ENCODE measurements around the gene KCNK4.
"Not testable (repeated sequence)": the region's sequence is repeated elsewhere in the genome, so short reads cannot be mapped to it uniquely, and the experiment has no call there.

The KCNK4 gene

DNA sequence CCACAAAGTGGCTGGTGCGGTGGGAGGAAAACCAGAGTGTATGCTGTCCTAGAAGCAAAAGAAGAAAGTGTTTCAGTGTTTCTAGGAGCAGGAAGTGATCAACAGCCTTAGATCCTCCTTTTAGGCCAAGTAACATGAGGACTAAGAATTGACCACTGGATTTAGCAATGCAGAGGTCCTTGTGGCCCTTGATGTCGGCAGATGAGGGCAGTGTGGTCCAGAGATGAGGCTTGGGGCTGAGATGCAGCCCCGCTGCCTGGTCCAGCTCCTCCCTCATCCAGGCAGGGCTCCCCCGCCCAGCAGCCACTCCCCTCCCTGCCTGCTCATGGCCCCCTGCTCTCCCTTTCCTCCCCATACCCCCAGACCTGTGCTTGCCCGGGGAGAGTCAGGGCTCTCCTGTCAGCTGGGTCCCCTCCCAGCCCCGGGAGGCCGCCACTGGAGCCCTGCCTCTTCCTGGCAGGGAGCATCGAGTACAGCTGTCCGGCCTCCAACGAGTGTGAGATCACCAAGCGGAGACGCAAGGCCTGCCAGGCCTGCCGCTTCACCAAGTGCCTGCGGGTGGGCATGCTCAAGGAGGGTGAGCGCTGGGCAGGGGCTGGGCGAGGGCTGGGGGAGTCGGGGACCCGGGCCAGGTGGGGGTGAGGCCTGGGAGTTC, 22.5 kb downstream of the KCNK4 start:
- DNase-seq = no peak

- no peak for DNase-seq
Measured at GRCh38 chr11:64314146-64314804, 23.2 kb downstream of the KCNK4 start.

DNA sequence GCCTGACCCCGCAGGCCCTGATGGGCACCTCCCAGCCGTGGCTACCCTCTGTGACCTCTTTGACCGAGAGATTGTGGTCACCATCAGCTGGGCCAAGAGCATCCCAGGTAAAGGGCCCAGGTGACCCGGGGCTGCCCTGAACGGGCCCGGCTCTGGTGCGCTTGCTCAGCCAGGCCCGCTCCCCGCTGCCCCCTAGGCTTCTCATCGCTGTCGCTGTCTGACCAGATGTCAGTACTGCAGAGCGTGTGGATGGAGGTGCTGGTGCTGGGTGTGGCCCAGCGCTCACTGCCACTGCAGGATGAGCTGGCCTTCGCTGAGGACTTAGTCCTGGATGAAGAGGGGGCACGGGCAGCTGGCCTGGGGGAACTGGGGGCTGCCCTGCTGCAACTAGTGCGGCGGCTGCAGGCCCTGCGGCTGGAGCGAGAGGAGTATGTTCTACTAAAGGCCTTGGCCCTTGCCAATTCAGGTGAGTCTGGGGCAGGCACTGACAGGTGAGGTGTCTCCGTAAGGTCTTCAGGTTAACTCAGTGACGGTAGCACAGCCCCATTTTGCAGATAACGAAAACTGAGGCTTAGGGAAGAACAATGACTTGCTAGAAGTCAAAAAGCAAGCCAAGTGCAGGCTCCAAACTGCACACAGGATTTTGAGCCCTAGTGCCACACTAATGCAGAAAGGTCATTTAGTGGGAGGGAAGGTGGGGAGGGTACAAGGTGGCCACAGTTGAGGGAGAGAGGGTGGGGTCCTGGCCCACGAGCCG, 23.9 kb downstream of the KCNK4 start:
- no peak for DNase-seq

DNA sequence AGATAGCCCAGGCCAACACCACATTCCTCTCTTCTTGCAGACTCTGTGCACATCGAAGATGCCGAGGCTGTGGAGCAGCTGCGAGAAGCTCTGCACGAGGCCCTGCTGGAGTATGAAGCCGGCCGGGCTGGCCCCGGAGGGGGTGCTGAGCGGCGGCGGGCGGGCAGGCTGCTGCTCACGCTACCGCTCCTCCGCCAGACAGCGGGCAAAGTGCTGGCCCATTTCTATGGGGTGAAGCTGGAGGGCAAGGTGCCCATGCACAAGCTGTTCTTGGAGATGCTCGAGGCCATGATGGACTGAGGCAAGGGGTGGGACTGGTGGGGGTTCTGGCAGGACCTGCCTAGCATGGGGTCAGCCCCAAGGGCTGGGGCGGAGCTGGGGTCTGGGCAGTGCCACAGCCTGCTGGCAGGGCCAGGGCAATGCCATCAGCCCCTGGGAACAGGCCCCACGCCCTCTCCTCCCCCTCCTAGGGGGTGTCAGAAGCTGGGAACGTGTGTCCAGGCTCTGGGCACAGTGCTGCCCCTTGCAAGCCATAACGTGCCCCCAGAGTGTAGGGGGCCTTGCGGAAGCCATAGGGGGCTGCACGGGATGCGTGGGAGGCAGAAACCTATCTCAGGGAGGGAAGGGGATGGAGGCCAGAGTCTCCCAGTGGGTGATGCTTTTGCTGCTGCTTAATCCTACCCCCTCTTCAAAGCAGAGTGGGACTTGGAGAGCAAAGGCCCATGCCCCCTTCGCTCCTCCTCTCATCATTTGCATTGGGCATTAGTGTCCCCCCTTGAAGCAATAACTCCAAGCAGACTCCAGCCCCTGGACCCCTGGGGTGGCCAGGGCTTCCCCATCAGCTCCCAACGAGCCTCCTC, 24.8 kb downstream of the KCNK4 start:
- not testable (repeated sequence) for DNase-seq

DNA sequence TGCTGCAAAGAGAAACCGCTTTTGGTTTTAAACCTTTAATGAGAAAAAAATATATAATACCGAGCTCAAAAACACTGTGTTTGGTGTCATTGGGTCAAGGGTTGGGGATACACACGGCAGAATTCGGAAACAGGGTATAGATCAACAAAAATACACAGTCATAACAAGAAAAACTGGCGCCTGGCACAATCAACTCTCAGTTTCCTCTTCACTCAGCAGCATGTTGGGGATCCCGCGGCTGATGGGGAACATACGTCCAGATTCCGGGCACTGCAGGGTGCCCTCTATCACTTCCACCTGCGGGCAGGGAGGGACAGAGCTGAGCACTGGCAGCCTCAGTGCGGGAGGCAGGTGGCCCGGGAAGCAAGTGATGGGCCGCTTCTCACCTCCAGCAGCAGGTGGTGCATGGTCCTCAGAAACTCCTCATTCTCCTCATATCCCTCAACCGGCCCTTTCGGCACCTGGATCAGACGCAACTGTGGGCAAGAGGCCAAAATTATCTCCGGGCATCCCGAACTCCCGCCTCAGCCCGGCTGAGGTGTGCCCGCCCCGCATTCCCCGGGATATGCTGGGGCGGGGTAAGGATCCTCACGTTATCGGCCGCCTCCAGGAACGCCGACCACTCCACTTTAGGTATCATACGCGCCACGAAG, 25.7 kb downstream of the KCNK4 start:
- peak in 1 of 2 experiments; percentile 27 for DNase-seq

DNA sequence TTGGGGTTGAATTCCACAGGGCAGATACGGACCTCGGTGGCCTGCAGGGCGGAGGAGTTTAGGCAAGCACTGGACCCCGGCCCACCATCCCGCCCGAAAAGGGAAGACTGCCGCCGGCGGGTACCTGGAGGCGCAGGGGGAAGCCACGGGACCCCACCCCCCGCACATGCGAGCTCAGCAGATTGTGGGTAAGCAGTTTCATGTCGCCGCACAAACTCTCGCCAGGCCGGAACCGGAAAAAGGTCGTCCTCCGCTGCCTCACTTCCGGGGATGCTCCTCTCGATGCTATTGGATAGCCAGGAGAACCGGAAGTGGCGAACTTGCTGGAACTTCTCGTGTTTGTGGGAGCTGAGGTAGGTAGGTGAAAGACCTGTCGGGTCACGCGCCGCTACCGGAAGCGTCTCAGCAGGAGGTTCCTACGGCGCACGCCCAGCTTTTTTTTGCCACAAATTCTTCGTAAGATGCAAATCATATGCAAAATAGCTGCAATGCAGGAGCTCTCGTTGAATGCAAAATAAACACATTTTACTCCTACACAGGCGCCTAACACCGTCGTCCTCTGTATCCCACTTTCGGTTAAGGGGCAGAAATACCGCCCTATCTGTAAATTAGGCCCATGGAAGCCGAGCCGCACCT, 26.3 kb downstream of the KCNK4 start, which contains the start of gene TRMT112:
TRMT112 (minus strand) TSS at position 235 of the 636 bp plus-strand sequence; CDS start at position 202, 33 bp downstream.
- DNase-seq = peak; percentile 88 to 97

GRCh38 chr11:64317961-64318765, 27.1 kb downstream of the KCNK4 start, which contains the start of gene PRDX5:
TSS of gene PRDX5 (plus strand) at chr11:64318121. CDS start at chr11:64318216, 95 bp downstream.
- peak; percentile 90 to 95 for DNase-seq

DNA sequence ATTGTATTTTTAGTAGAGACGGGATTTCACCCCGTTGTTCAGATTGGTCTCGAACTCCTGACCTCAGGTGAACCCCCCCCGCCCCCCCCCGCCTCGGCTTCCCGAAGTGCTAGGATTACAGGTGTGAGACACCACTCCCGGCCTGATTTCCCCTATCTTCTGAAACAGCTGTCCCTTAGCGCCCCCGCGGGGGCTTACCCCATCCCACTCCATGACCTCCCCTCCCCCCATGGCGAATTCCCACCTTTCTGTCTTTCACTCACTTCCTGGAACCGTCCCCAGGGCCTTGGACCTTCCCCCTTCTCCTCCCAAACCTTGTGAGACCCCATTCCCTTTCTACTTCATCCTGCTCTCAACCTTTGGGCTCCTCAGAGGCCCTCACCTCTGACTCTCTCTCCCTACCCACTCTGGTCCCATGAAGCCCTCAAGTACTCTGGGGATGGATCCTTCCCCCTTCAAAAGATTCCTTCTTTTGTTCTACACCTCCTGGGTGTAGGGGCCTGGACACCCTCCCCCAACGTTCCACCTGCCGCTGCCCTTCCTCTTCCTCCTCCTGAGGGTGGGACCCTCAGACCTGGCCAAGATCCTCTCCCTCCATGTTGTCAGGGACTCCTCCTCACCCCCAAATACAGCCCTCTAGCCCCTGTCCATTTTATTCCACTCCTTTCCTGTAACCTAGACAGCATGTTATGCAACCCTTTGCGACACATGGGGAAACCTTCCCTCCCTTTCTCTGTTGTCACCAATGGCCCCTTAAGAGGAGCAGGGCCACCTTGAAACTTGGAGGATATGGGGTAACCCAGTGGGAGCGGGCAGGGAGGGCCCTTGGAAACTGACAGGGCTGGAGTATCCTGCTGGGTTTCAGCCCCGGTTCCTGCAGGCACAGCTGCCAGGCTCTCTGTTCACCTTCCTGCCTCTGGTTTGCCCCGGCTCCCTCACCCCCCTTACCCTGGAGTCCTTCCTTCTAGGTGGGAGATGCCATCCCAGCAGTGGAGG, 28.0 kb downstream of the KCNK4 start:
- DNase-seq = no peak

- no peak for DNase-seq
Measured at GRCh38 chr11:64320556-64320955, 29.5 kb downstream of the KCNK4 start.

DNA sequence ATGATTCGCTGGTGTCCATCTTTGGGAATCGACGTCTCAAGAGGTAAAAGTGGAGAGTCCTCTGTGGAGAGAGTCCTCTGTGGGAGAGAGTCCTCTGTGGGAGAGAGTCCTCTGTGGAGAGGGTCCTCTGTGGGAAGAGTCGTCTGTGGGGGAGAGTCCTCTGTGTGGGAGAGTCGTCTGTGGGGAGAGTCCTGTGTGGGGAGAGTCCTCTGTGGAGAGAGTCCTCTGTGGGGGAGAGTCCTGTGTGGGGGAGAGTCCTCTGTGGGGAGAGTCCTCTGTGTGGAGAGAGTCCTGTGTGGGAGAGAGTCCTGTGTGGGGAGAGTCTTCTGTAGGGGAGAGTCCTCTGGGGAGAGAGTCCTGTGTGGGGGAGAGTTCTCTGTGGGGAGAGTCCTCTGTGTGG, 29.9 kb downstream of the KCNK4 start:
- no peak for DNase-seq

DNA sequence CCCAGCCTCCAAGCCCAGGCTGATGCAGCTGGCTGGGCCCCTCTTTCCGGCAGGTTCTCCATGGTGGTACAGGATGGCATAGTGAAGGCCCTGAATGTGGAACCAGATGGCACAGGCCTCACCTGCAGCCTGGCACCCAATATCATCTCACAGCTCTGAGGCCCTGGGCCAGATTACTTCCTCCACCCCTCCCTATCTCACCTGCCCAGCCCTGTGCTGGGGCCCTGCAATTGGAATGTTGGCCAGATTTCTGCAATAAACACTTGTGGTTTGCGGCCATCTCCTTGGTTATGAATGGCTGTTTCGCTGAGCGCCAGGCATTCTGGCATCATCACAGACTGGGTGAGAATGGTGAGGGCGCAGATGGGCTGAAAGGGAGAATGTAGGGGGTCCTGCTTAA, 30.4 kb downstream of the KCNK4 start:
- DNase-seq = no peak

GRCh38 chr11:64322925-64323260, 31.8 kb downstream of the KCNK4 start:
- DNase-seq = no peak

- no peak for DNase-seq
Measured at GRCh38 chr11:64323373-64323772, 32.3 kb downstream of the KCNK4 start.

GRCh38 chr11:64323984-64324383, 32.9 kb downstream of the KCNK4 start:
- DNase-seq = not testable (repeated sequence)

DNA sequence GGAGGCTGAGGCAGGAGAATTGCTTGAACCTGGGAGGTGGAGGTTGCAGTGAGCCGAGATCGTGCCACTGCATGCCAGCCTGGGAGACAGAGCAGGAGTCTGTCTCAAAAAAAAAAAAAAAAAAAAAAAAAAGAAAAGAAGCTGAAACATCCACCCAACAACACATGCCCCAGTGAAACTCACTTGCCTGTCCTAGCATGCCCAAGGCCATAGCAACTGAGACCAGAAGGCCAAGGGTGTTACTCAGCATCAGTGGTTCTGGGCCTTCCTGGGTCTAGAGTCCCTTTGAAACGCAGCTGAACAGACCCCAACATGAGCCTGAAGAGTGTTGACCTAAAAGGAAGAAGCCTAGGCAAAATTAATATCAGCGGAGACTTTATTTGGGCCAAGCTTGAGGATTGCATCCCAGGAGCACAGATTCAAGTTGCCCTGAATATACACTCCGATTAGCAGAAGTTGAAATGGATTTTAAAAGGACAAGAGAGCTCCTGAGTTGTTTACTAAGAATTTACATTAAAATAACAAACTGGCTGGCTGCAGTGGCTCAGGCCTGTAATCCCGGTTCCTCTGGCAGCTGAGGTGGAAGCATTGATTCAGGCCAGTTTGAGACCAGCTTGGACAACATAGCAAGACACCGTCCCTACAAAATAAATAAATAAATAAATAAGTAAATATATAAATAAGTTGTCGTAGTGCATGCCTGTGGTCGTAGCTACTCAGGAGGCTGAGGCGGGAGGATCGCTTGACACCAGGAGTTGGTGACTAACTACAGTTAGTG, 33.8 kb downstream of the KCNK4 start:
- DNase-seq = no peak

DNA sequence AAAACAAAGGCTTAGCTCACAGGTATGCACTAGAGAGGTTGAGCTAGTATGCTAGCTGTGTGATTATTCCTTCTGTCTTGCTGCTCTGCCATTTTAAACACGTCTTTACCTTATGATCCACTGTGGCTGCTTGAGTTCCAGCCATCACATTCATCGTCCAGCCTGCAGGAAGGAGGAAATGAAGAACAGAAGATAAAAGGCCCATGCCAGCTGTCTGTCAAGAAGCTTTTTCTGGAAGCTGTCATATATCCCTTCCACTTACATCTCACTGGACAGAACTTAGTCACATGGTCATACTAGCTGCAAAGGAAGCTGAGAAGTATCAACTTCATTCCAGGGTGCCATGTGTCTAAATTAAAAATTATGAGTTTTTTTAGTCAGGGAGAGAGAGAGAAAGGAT, 36.3 kb downstream of the KCNK4 start:
- DNase-seq = no peak

DNA sequence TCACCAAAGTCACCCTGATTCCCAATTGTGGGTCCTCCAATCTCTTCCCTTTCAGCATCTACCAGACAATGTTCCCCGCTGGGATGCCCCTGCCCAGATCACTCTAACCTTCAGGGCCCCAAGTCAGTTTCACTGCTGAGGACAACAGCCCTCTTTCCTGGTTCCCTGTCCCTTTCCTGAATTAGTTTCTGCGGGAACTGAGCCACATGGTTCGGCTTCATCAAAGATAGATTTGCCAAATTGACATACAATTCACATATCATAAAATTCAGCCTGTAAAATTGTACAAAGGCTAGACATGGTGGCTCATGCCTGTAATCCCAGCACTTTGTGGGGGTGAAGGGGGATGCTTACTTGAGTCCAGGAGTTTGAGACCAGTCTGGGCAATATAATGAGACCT, 36.9 kb downstream of the KCNK4 start:
- DNase-seq = no peak

DNA sequence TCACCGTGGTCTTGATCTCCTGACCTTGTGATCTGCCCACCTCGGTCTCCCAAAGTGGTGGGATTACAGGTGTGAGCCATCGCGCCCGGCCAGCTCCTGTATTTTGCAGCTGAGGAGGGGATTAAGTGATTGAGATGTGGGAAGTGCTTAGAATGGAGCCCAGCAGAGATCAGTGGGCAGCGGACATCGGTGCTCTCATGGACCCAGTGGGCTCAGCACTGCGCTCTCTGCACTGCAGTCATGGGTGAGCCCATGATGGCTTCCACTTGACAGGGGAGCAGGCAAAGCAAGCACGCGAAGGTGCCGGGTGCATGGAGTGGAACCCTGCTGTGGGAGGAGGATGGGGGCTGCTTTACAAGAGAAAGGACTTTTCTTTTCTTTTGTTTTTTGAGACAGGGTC, 39.8 kb downstream of the KCNK4 start:
- DNase-seq = no peak

Data from stimulated activated CD4-positive, alpha-beta T cell treated with anti-CD3 and anti-CD28 coated beads, Interleukin-4, amount 100 ng/mL, for 4 hours (primary cell).